SJSA1 (cell line): Measurements from ENCODE around the gene PALM3. TPM values are rescaled to one million over a fixed set of nuclear protein-coding genes. Genes with fewer than 3 reads are reported as not detected.

Source experiments
- DNase-seq, 2 experiments: peaks; one replicate each; pipeline ENCODE4 v3.0.0-alpha.2; 2015 to 2020; ENCODE audit warnings: low spot score in 2 of 2, low read depth in 1 of 2
- H3K27ac ChIP-seq: fragments of 250-450 bp; sonication (Bioruptor Pico); 2 replicates; pipeline ENCODE4 v1.5.1; 2020; ENCODE audit warnings: mild to moderate bottlenecking, moderate library complexity
- H3K27me3 ChIP-seq: fragments of 250-450 bp; sonication (Bioruptor Pico); replicated peaks from 2 replicates; pipeline ENCODE4 v1.5.1; 2020; ENCODE audit warnings: mild to moderate bottlenecking, moderate library complexity
- H3K36me3 ChIP-seq: fragments of 250-450 bp; sonication (Bioruptor Pico); 2 replicates; pipeline ENCODE4 v1.5.1; 2020; ENCODE audit warnings: mild to moderate bottlenecking
- H3K4me1 ChIP-seq: fragments of 250-450 bp; sonication (Bioruptor Pico); replicated peaks from 2 replicates; pipeline ENCODE4 v1.6.1; 2021; ENCODE audit warnings: mild to moderate bottlenecking
- H3K4me3 ChIP-seq: fragments of 250-450 bp; sonication (Bioruptor Pico); 2 replicates; pipeline ENCODE4 v1.5.1; 2020; ENCODE audit warnings: mild to moderate bottlenecking
- H3K9me3 ChIP-seq: fragments of 250-450 bp; sonication (Bioruptor Pico); replicated peaks from 2 replicates; pipeline ENCODE4 v1.5.1; 2020; ENCODE audit warnings: mild to moderate bottlenecking
- total RNA-seq: library from RNA; depleted of rRNA; stranded (reverse); fragments of >200 nt; shearing (Covaris generic); gene quantifications from 2 replicates; pipeline ENCODE4 v1.2.3, GENCODE V29; 2014

The PALM3 gene
- total RNA-seq, 1 experiment from 2014 or later, result not detected

- H3K4me3 ChIP-seq, result no peak overlapping the region
- no peaks in the 10 kb centered on the region for H3K27me3 ChIP-seq
- peaks cover 5% of the 10 kb centered on the region; the same call in 1 of the 2 replicates for H3K4me1 ChIP-seq
- peaks cover 8% of the 10 kb centered on the region; the same call in 1 of the 2 replicates for H3K9me3 ChIP-seq
- H3K36me3 ChIP-seq, result peaks cover 22% of the 10 kb centered on the region
- no peak for DNase-seq
- no peak overlapping the region for H3K27ac ChIP-seq
Measured at GRCh38 chr19:14094854-14095253, 33.0 kb upstream of the PALM3 start.

- no peaks in the 10 kb centered on the region for H3K27me3 ChIP-seq
- H3K9me3 ChIP-seq, result peaks cover 8% of the 10 kb centered on the region; the same call in 1 of the 2 replicates
- H3K36me3 ChIP-seq, result peaks cover 35% of the 10 kb centered on the region
- H3K27ac ChIP-seq, result no peak overlapping the region
- H3K4me1 ChIP-seq, result peaks cover 13% of the 10 kb centered on the region
- DNase-seq, result no peak
- no peak overlapping the region for H3K4me3 ChIP-seq
Measured at GRCh38 chr19:14093117-14093823, 31.4 kb upstream of the PALM3 start.

DNA sequence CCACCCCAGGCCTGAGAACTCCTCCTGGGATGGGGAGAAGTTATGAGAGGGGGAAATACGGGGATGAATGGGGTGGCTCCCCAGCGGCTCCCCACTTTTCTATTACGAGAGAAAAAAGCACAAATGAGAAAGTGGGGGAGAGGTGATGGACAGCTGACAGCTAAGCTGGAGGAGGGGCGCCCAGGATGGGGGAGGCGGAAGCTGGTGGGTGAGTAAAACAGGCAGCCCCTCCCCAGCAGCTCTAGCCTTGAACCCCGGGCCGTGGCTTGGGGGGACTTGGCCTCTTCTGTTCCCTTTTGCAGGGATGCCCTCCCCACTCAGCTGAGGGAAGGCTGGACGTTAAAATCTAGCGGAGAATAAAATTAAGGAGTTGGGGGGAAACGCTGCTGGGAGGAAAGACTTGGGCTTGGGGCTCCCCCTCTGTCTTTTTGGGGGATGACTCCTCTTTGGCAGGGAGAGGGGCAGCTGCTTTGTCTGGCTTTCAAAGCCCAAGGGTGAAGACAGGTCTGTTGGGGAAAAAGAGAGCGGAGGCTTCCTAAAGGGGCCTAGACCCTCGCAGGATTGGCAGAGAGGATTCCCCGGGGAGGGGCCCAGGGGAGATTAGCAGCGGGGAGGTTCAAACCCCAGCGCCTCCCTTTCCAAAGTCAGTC is 30.1 kb upstream of the PALM3 start:
- Histone ChIP-seq H3K4me3 (peak overlapping the region; percentile 83), H3K4me1 (peaks cover 13% of the 10 kb centered on the region), H3K27ac (no peak overlapping the region), H3K9me3 (peaks cover 8% of the 10 kb centered on the region; the same call in 1 of the 2 replicates), H3K36me3 (peaks cover 30% of the 10 kb centered on the region), H3K27me3 (no peaks in the 10 kb centered on the region)
- no peak for DNase-seq

DNA sequence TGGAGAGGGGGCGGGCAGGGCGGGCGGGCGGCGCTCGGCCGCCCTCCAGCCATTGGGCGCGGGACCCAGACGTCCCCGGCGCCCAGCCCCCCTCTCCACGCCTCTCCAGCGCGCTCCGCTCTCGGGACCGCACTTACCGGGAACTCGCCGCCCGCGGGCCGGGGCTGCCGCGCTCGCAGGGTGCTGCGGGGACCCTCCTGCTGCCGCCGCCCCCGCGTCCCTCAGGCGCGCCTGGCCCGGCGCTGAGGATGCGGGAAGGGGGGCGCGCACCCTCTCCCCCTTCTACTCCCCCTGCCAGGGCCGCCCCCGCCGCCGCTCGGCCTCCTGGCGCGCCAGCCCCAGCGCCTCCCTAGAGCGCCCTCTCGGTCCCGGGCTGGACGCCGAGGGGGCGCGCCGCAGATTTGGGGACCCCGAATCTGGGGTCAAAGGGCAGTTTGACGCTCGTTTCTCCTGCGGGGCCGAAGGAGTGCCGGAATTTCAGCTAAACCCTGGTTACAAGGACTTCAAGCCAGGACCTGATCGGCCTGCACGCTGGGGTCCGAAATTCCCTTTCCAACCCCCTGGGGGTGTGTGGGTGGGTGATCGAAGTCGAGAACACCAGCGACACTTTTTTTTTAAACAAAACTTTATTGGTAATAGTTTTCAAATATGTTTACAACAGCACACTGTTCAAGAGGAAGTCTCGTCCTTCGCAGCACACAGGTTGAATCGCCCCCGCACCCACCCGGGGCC is 29.4 kb upstream of the PALM3 start:
- Histone ChIP-seq H3K36me3 (peaks cover 26% of the 10 kb centered on the region), H3K27ac (peak overlapping the region; percentile 37; the same call in 1 of the 2 replicates), H3K27me3 (no peaks in the 10 kb centered on the region), H3K4me3 (peak overlapping the region; percentile 83), H3K9me3 (peaks cover 8% of the 10 kb centered on the region; the same call in 1 of the 2 replicates), H3K4me1 (peaks cover 13% of the 10 kb centered on the region)
- peak; percentile 57 to 83 for DNase-seq

- peak within 1 kb of the TSS; percentile 37; the same call in 1 of the 2 replicates for H3K27ac ChIP-seq
- H3K4me3 ChIP-seq, result peak within 1 kb of the TSS; percentile 83
- peaks cover 13% of the 10 kb centered on the region for H3K4me1 ChIP-seq
- peaks cover 8% of the 10 kb centered on the region; the same call in 1 of the 2 replicates for H3K9me3 ChIP-seq
- peaks cover 26% of the 10 kb centered on the region for H3K36me3 ChIP-seq
- H3K27me3 ChIP-seq, result no peaks in the 10 kb centered on the region
- peak; percentile 63 to 91 for DNase-seq
Measured at GRCh38 chr19:14090509-14091080, 28.7 kb upstream of the PALM3 start, which contains the start of gene SAMD1. Gene SAMD1, minus strand, starts transcription at chr19:14090751.

GRCh38 chr19:14089662-14090508 is 28.0 kb upstream of the PALM3 start:
- Histone ChIP-seq H3K4me3 (peak overlapping the region; percentile 63), H3K9me3 (peaks cover 8% of the 10 kb centered on the region; the same call in 1 of the 2 replicates), H3K27me3 (no peaks in the 10 kb centered on the region), H3K27ac (no peak overlapping the region), H3K4me1 (peaks cover 13% of the 10 kb centered on the region), H3K36me3 (peaks cover 22% of the 10 kb centered on the region)
- peak; percentile 45 to 63 for DNase-seq

GRCh38 chr19:14089412-14089661 is 27.5 kb upstream of the PALM3 start:
- no peaks in the 10 kb centered on the region for H3K27me3 ChIP-seq
- H3K4me3 ChIP-seq, result peak overlapping the region; percentile 63
- H3K9me3 ChIP-seq, result peaks cover 8% of the 10 kb centered on the region; the same call in 1 of the 2 replicates
- DNase-seq, result no peak
- H3K4me1 ChIP-seq, result peaks cover 13% of the 10 kb centered on the region
- H3K36me3 ChIP-seq, result peaks cover 22% of the 10 kb centered on the region
- H3K27ac ChIP-seq, result no peak overlapping the region

DNA sequence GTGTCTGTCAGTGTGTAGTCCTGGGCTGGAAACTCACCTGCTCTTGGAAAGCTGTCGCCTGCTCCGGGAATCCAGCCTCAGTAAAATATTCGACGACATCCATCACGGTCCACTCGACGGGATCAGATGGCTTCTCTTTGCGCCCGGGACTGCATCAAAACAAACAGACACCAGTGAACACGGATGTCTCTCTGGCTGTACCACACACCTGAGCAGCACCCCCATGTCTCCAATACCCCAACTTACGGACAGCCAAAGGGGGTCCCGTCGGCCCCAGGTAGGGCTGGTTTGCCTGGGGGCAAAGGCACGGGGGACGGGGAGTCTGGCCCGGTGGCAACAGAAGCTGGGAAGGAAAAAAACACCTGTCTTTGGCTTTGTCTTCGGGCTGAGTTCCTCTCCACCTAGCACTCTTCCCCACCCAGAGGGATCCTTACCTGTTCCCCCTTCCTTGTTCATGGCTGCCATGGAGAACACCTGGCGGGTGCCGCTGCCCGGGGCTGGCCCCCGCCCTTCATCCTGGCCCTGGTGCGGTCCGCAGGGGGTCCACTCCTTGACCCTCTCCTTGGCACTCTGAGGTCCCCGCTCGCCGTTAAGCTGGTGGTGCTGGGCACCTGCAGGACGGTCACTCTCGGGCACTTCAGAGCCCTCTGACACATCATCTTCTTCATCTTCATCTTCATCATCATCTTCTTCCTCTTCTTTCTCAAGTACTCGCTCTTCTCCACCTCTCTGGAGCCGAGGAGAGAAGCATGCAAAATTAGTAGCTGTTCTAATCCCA is 26.9 kb upstream of the PALM3 start:
- H3K4me3 ChIP-seq, result peak overlapping the region; percentile 63
- H3K36me3 ChIP-seq, result peaks cover 22% of the 10 kb centered on the region
- no peak for DNase-seq
- H3K4me1 ChIP-seq, result peaks cover 13% of the 10 kb centered on the region
- H3K9me3 ChIP-seq, result peaks cover 8% of the 10 kb centered on the region; the same call in 1 of the 2 replicates
- H3K27me3 ChIP-seq, result no peaks in the 10 kb centered on the region
- H3K27ac ChIP-seq, result no peak overlapping the region

DNA sequence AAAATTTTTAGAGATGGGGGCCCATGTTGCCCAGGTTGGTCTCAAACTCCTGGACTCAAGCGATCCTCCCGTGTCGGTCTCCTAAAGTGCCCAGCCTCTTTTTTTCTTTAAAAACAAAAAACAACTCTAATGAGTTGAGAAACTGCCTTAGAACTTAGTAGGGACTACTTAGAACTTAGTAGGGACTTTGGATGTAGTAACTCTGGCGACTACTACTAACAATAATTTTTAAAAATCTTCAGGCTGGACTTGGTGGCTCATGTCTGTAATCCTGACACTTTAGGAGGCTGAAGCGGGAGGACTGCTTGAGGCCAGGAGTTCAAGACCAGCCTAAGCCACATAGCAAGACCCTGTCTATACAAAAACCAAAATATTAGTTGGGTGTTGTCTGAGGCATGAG is 24.2 kb upstream of the PALM3 start:
- H3K4me1 ChIP-seq, result peaks cover 18% of the 10 kb centered on the region
- no peaks in the 10 kb centered on the region for H3K9me3 ChIP-seq
- H3K4me3 ChIP-seq, result no peak overlapping the region
- no peak overlapping the region for H3K27ac ChIP-seq
- no peaks in the 10 kb centered on the region for H3K27me3 ChIP-seq
- H3K36me3 ChIP-seq, result peaks cover 20% of the 10 kb centered on the region
- no peak for DNase-seq

DNA sequence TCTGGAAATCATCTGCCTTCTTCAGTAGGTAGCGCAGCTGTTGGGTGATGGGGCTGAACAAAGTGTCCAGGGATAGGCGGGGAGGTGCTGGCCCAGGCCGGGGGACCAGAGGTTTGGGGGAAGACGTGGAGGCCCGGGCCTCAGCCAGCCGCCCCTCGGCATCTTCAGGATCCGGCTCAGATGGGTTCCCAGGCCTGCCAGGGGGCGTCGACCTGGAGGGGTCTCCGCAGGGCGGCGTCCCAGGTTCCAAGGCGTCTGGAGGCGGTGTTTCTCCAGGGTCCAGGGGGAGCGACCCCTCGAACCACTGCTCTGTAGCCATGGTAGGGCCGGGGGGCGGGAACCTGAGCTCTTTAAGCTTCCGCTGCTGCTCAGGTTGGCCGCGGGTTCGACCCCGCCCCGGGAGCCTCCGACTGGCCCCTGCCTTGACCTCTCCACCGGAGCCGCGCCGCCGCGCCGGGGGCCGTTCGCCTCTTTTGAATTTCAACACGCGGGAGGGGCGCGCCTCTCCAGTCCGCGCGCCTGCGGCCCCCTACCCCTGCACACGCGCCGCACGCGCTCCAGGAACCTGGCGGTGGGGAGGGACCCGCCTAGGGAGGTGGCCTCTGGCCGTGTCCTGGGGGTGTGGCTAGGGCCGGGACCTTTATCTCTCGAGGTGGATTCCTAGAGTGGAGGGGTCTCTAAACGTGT is 23.6 kb upstream of the PALM3 start, which contains the start of gene C19orf67:
Gene C19orf67 (minus strand): TSS at position 475 of the 687 bp plus-strand sequence. CDS start 156 bp downstream, at position 319.
- no peak for DNase-seq
- no peak within 1 kb of the TSS for H3K27ac ChIP-seq
- no peaks in the 10 kb centered on the region for H3K9me3 ChIP-seq
- no peaks in the 10 kb centered on the region for H3K27me3 ChIP-seq
- no peak within 1 kb of the TSS for H3K4me3 ChIP-seq
- peaks cover 19% of the 10 kb centered on the region for H3K36me3 ChIP-seq
- peaks cover 19% of the 10 kb centered on the region for H3K4me1 ChIP-seq

DNA sequence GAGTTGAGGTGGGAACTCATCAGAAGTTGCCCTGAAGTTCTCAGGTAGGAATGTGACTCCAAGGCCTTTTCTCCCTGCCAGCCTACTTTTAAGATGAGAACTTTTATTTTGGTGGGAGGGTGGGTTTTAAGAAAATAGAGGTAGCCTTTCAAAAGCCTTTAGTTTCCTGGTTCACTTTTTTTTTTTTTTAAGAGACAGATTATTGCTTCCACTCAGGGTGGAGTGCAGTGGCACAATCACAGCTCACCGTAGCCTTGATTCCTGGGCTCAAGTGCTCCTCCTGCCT is 20.7 kb upstream of the PALM3 start:
- no peak overlapping the region for H3K4me3 ChIP-seq
- H3K4me1 ChIP-seq, result peaks cover 13% of the 10 kb centered on the region
- no peaks in the 10 kb centered on the region for H3K9me3 ChIP-seq
- H3K27me3 ChIP-seq, result no peaks in the 10 kb centered on the region
- peaks cover 3% of the 10 kb centered on the region; the same call in 1 of the 2 replicates for H3K36me3 ChIP-seq
- no peak for DNase-seq
- no peak overlapping the region for H3K27ac ChIP-seq
